Dermis microvascular lymphatic vessel endothelial cell (primary cell): Measurements from ENCODE around the gene SAXO1. TPM values are rescaled to one million over a fixed set of nuclear protein-coding genes. Genes with fewer than 3 reads are reported as not detected.

Experiments
- DNase-seq, 2 donors: peaks; one replicate each; pipeline versions ENCODE4 v3.0.0 to v3.0.0-alpha.2; 2010; ENCODE audit warnings: low read depth in 2 of 2
- total RNA-seq: library from RNA; depleted of rRNA; stranded (reverse); fragments of >200 nt; gene quantifications from 2 replicates; pipeline ENCODE4 v1.2.1, GENCODE V29; 2014

SAXO1 gene
- total RNA-seq, 1 donor from 2014 or later: not detected

GRCh38 chr9:18920141-18921084, 112.6 kb downstream of the SAXO1 start:
- DNase-seq: peak in 1 of 2 donors; percentile 43

GRCh38 chr9:18911714-18912342, 121.2 kb downstream of the SAXO1 start:
- DNase-seq: no peak

- no peak for DNase-seq
Observed at GRCh38 chr9:18910916-18911315, 122.1 kb downstream of the SAXO1 start.

GRCh38 chr9:18910435-18910834, 122.6 kb downstream of the SAXO1 start:
- no peak for DNase-seq

GRCh38 chr9:18909140-18910018, 123.6 kb downstream of the SAXO1 start:
- no peak for DNase-seq

GRCh38 chr9:18907927-18908625, 124.9 kb downstream of the SAXO1 start:
- no peak for DNase-seq

GRCh38 chr9:18906656-18907395, 126.2 kb downstream of the SAXO1 start:
- DNase-seq: peak in 1 of 2 donors; percentile 36

GRCh38 chr9:18905883-18906629, 127.0 kb downstream of the SAXO1 start:
- DNase-seq: no peak

- peak in 1 of 2 donors; percentile 41 for DNase-seq
Observed at GRCh38 chr9:18905028-18905882, 127.8 kb downstream of the SAXO1 start.

- no peak for DNase-seq
Observed at GRCh38 chr9:18903450-18903849, 129.6 kb downstream of the SAXO1 start.

- no peak for DNase-seq
Observed at GRCh38 chr9:18896531-18897179, 136.4 kb downstream of the SAXO1 start.

- DNase-seq: no peak
Observed at GRCh38 chr9:18896004-18896403, 137.0 kb downstream of the SAXO1 start.

GRCh38 chr9:18893491-18893890, 139.5 kb downstream of the SAXO1 start:
- DNase-seq: no peak

- DNase-seq: no peak
Observed at GRCh38 chr9:18893046-18893445, 140.0 kb downstream of the SAXO1 start.

- DNase-seq: no peak
Observed at GRCh38 chr9:18891946-18892670, 140.9 kb downstream of the SAXO1 start.

- no peak for DNase-seq
Observed at GRCh38 chr9:18890372-18890771, 142.6 kb downstream of the SAXO1 start.

GRCh38 chr9:18889550-18889949, 143.5 kb downstream of the SAXO1 start:
- no peak for DNase-seq

- DNase-seq: no peak
Observed at GRCh38 chr9:18888290-18888689, 144.7 kb downstream of the SAXO1 start.
